ENCODE results near the gene TNFRSF8.

DNA sequence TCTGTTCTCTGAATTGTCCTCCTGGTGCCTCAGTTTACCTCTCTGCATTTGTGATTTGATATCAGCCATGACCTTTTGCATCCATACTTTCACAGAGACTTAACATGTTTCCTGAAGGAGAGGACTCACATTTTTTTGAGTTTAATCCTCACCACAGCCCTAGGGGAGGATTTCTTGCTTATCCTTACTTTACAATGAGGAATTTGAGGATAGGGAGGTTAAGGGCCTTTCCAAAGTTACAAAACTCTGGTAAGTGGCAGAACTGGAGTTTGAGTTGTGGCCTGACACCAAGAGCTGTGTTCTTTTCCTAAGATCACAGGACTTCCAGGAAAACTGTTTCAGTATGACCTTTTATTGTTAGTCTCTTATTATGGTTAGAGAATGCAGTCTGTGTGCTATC is 34.2 kb downstream of the TNFRSF8 start:
- TF ChIP-seq, protein P1, sequence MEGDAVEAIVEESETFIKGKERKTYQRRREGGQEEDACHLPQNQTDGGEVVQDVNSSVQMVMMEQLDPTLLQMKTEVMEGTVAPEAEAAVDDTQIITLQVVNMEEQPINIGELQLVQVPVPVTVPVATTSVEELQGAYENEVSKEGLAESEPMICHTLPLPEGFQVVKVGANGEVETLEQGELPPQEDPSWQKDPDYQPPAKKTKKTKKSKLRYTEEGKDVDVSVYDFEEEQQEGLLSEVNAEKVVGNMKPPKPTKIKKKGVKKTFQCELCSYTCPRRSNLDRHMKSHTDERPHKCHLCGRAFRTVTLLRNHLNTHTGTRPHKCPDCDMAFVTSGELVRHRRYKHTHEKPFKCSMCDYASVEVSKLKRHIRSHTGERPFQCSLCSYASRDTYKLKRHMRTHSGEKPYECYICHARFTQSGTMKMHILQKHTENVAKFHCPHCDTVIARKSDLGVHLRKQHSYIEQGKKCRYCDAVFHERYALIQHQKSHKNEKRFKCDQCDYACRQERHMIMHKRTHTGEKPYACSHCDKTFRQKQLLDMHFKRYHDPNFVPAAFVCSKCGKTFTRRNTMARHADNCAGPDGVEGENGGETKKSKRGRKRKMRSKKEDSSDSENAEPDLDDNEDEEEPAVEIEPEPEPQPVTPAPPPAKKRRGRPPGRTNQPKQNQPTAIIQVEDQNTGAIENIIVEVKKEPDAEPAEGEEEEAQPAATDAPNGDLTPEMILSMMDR (IDR thresholded peaks at IDR 0.05), result no peak
- TF ChIP-seq TCF7L2 (IDR thresholded peaks at IDR 0.05; ENCODE audit: low read depth, low read length) (no peak), POLR2AphosphoS5 (IDR thresholded peaks at IDR 0.05; ENCODE audit: low read depth, low read length) (no peak)

All from Panc1 (cell line).